H1 (cell line): ENCODE results near the gene SLC6A19. TPM values are rescaled to one million over a fixed set of nuclear protein-coding genes. Genes with fewer than 3 reads are reported as not detected.

ENCODE experiments used
- CTCF ChIA-PET: fragments of 300-600 bp; sonication (Branson Sonifier 250); formaldehyde crosslinking; loops from one replicate; lab custom pipeline; 2021; ENCODE audit not compliant: partially characterized antibody; lab: Charles Lee
- POLR2A ChIA-PET: fragments of 300-600 bp; sonication (Branson Sonifier 250); formaldehyde crosslinking; loops from one replicate; lab custom pipeline; 2021; ENCODE audit warnings: inconsistent platforms; ENCODE audit not compliant: partially characterized antibody; lab: Charles Lee
- DNase-seq, 2 experiments: peaks; one replicate each; pipeline versions ENCODE4 v3.0.0 to v3.0.0-alpha.2; 2010 to 2022; ENCODE audit warnings: low spot score in 2 of 2, low read depth in 1 of 2, mixed read lengths in 1 of 2
- FAIRE-seq: peaks from 2 replicates; lab custom pipeline; 2011; peaks lifted over from hg19 to GRCh38; lab: Jason Lieb, UNC
- H2AFZ ChIP-seq: 2 replicates; pipeline ENCODE4 v1.8.1; 2012; ENCODE audit warnings: low read length, inconsistent platforms
- H2AK5ac ChIP-seq: 2 replicates; pipeline ENCODE4 v1.6.1; 2013; ENCODE audit warnings: low read depth, low read length
- H2BK120ac ChIP-seq: replicated peaks from 2 replicates; pipeline ENCODE3; 2013; ENCODE audit warnings: low read depth, low read length, inconsistent platforms
- H2BK12ac ChIP-seq: 2 replicates; pipeline ENCODE4 v1.6.1; 2013; ENCODE audit warnings: low read depth, low read length
- H2BK15ac ChIP-seq: 2 replicates; pipeline ENCODE4 v1.6.1; 2013; ENCODE audit warnings: low read length
- H2BK20ac ChIP-seq: 2 replicates; pipeline ENCODE4 v1.6.1; 2013; ENCODE audit warnings: low read length
- H2BK5ac ChIP-seq: 2 replicates; pipeline ENCODE4 v1.6.1; 2013; ENCODE audit warnings: low read depth, low read length
- H3K14ac ChIP-seq: 2 replicates; pipeline ENCODE4 v1.6.1; 2013; ENCODE audit warnings: inconsistent platforms; ENCODE audit not compliant: insufficient read length
- H3K18ac ChIP-seq: 2 replicates; pipeline ENCODE4 v1.6.1; 2013; ENCODE audit warnings: low read length; ENCODE audit errors: extremely low read depth
- H3K23ac ChIP-seq: 2 replicates; pipeline ENCODE4 v1.6.1; 2013; ENCODE audit warnings: inconsistent platforms; ENCODE audit not compliant: insufficient read length
- H3K23me2 ChIP-seq: 2 replicates; pipeline ENCODE4 v1.6.1; 2013; ENCODE audit warnings: low read depth, low read length
- H3K27ac ChIP-seq: 2 replicates; pipeline ENCODE4 v1.6.1; 2011; ENCODE audit warnings: low read depth, low read length, inconsistent platforms
- H3K27me3 ChIP-seq, 4 experiments: replicated peaks in 1 of 4; 1 replicate in 1 of 4; 2 replicates in 3 of 4; pipeline versions ENCODE4 v1.6.1 to v1.8.1; 2011 to 2013; ENCODE audit warnings: low read length in 3 of 4, mild to moderate bottlenecking in 3 of 4, inconsistent platforms in 2 of 4, mixed read lengths in 2 of 4, moderate library complexity in 1 of 4; ENCODE audit not compliant: control insufficient read depth in 3 of 4, insufficient read depth in 3 of 4; ENCODE audit errors: extremely low read depth in 1 of 4
- H3K36me3 ChIP-seq, 4 experiments: 2 replicates each; pipeline versions ENCODE4 v1.6.1 to v1.8.1; 2011 to 2013; ENCODE audit warnings: mild to moderate bottlenecking in 4 of 4, low read length in 3 of 4, moderate library complexity in 2 of 4, control low read depth in 1 of 4, inconsistent platforms in 1 of 4; ENCODE audit not compliant: insufficient read depth in 4 of 4, control insufficient read depth in 2 of 4
- H3K4ac ChIP-seq: replicated peaks from 2 replicates; pipeline ENCODE3; 2013; ENCODE audit warnings: low read length, low read depth, mixed read lengths, inconsistent platforms; ENCODE audit not compliant: insufficient read length
- H3K4me1 ChIP-seq, 4 experiments: replicated peaks in 1 of 4; 1 replicate in 1 of 4; 2 replicates in 3 of 4; pipeline versions ENCODE4 v1.6.1 to v1.8.1; 2011 to 2013; ENCODE audit warnings: low read length in 3 of 4, inconsistent platforms in 2 of 4, mixed read lengths in 1 of 4; ENCODE audit not compliant: insufficient read depth in 4 of 4, control insufficient read depth in 3 of 4
- H3K4me2 ChIP-seq, 2 experiments: 2 replicates each; pipeline versions ENCODE4 v1.6.1 to v1.8.1; 2011 to 2013; ENCODE audit warnings: low read depth in 2 of 2, low read length in 2 of 2, control low read depth in 1 of 2, inconsistent platforms in 1 of 2, mild to moderate bottlenecking in 1 of 2; ENCODE audit not compliant: insufficient read depth in 1 of 2
- H3K4me3 ChIP-seq, 4 experiments: fragments of 200-600, 300-600 bp in 1 of 4; sonication (generic), shearing (Covaris generic), sonication (Bioruptor Twin) in 1 of 4; 2 replicates each; pipeline versions ENCODE4 v1.5.1 to v1.8.1; 2011 to 2016; ENCODE audit warnings: low read length in 4 of 4, low read depth in 3 of 4, control low read depth in 2 of 4, inconsistent platforms in 2 of 4, mild to moderate bottlenecking in 2 of 4, mixed read lengths in 1 of 4, moderate library complexity in 1 of 4; ENCODE audit not compliant: insufficient read depth in 2 of 4; ENCODE audit errors: extremely low read depth in 1 of 4
- H3K56ac ChIP-seq: replicated peaks from 2 replicates; pipeline ENCODE3; 2013; ENCODE audit warnings: low read depth, mild to moderate bottlenecking, mixed read lengths, low read length, inconsistent platforms; ENCODE audit not compliant: insufficient read length
- H3K79me1 ChIP-seq: 2 replicates; pipeline ENCODE4 v1.6.1; 2013; ENCODE audit warnings: low read depth, low read length, control low read depth
- H3K79me2 ChIP-seq, 2 experiments: 2 replicates each; pipeline versions ENCODE4 v1.6.1 to v1.8.1; 2012 to 2013; ENCODE audit warnings: low read length in 2 of 2, mild to moderate bottlenecking in 2 of 2, inconsistent platforms in 1 of 2; ENCODE audit not compliant: insufficient read depth in 2 of 2, control insufficient read depth in 1 of 2
- H3K9ac ChIP-seq, 4 experiments: replicated peaks in 1 of 4; 1 replicate in 1 of 4; 2 replicates in 3 of 4; pipeline versions ENCODE4 v1.6.1 to v1.8.1; 2011 to 2013; ENCODE audit warnings: low read depth in 3 of 4, low read length in 3 of 4, control low read depth in 2 of 4, mild to moderate bottlenecking in 2 of 4, moderate library complexity in 2 of 4, inconsistent platforms in 1 of 4; ENCODE audit errors: extremely low read depth in 1 of 4
- H3K9me3 ChIP-seq, 2 experiments: 2 replicates each; pipeline versions ENCODE4 v1.6.1 to v1.8.1; 2012 to 2013; ENCODE audit warnings: mild to moderate bottlenecking in 2 of 2, moderate library complexity in 2 of 2, control low read depth in 1 of 2, inconsistent platforms in 1 of 2, low read depth in 1 of 2, low read length in 1 of 2, mixed read lengths in 1 of 2; ENCODE audit not compliant: insufficient read depth in 2 of 2
- H4K20me1 ChIP-seq, 2 experiments: replicated peaks in 1 of 2; 2 replicates each; pipeline versions ENCODE3 to v1.8.1; 2011 to 2013; ENCODE audit warnings: inconsistent platforms in 2 of 2, low read length in 2 of 2, mild to moderate bottlenecking in 1 of 2; ENCODE audit not compliant: insufficient read depth in 2 of 2, control insufficient read depth in 1 of 2
- H4K5ac ChIP-seq: 2 replicates; pipeline ENCODE4 v1.6.1; 2013; ENCODE audit warnings: low read length, low read depth, mixed read lengths, inconsistent platforms; ENCODE audit not compliant: insufficient read length
- H4K8ac ChIP-seq: 2 replicates; pipeline ENCODE4 v1.8.0; 2013; ENCODE audit warnings: mild to moderate bottlenecking, moderate library complexity, low read length, inconsistent platforms; ENCODE audit not compliant: insufficient read depth; ENCODE audit errors: extremely low read depth
- H4K91ac ChIP-seq: replicated peaks from 2 replicates; pipeline ENCODE3; 2013; ENCODE audit warnings: low read length, mixed read lengths, inconsistent platforms; ENCODE audit not compliant: insufficient read length
- KDM1A ChIP-seq: fragments of 200-600, 300-600 bp; sonication (generic); IDR thresholded peaks from 2 replicates; pipeline ENCODE4 v1.7.1; 2016; ENCODE audit warnings: mild to moderate bottlenecking, low read length, borderline replicate concordance
- RFX5 ChIP-seq: IDR thresholded peaks from 2 replicates; pipeline ENCODE4 v1.6.1; 2011; ENCODE audit warnings: low read depth, low read length, improper control_type of control experiment, borderline replicate concordance
- SAP30 ChIP-seq: fragments of 300-600 bp; sonication (generic); IDR thresholded peaks from 2 replicates; pipeline ENCODE4 v1.7.1; 2012; ENCODE audit warnings: low read length, moderate library complexity, mild to moderate bottlenecking, inconsistent platforms; ENCODE audit not compliant: insufficient read depth, insufficient replicate concordance
- SUZ12 ChIP-seq: fragments of 200-600 bp; sonication (generic); IDR thresholded peaks from 2 replicates; pipeline ENCODE4 v1.6.1; 2012; ENCODE audit warnings: mild to moderate bottlenecking, inconsistent platforms, low read length, moderate library complexity, mixed read lengths
- WGBS, 2 experiments: shearing (Covaris generic) in 1 of 2; methylation state at CpG; one replicate each; pipeline versions ENCODE4 v1.1.6 to v1.1.7; 2013 to 2015; ENCODE audit warnings: low lambda C conversion rate in 2 of 2, mixed read lengths in 2 of 2, inconsistent platforms in 1 of 2, low coverage in 1 of 2, missing lambda C conversion rate in 1 of 2; ENCODE audit not compliant: insufficient replicate concordance in 2 of 2, insufficient coverage in 1 of 2, insufficient read length in 1 of 2; ENCODE audit errors: extremely low coverage in 1 of 2, missing lambda C conversion rate in 1 of 2; 5-methylcytosine and 5-hydroxymethylcytosine counted together
- polyA plus RNA-seq, 7 experiments: library from polyadenylated mRNA; depleted of rRNA in 3 of 7; stranded (reverse) in 5 of 7; unstranded in 2 of 7; fragments of >200 nt in 5 of 7; fragments of 200-250 nt in 2 of 7; gene quantifications; 1 replicate in 5 of 7; 2 replicates in 1 of 7; 4 replicates in 1 of 7; pipeline versions ENCODE4 v1.2.1 to v1.2.3, GENCODE V29; 2011 to 2013; ENCODE audit warnings: missing spikeins in 2 of 7, mixed read lengths in 2 of 7
- total RNA-seq: library from RNA; stranded (reverse); fragmentation: NEBNext Ultra II Directional; extraction: Animal tissue kit (Norgen Biotek cat#: 25700); gene quantifications from 2 replicates; pipeline ENCODE4 v1.2.1, GENCODE V29; 2021

The SLC6A19 gene
- total and polyA plus RNA-seq, 2 of the 8 experiments (the other 6 are each of a cell fraction or from before 2014, with no cell fraction given): 0.02 TPM; not detected in 1

GRCh38 chr5:1180096-1180495 is 21.3 kb upstream of the SLC6A19 start:
- Histone ChIP-seq H4K8ac (no peak overlapping the region), H3K4me3 (no peak overlapping the region), H3K27ac (no peak overlapping the region), H2AK5ac (no peak overlapping the region), H2BK5ac (no peak overlapping the region), H3K4me2 (no peak overlapping the region), H3K79me1 (no peaks in the 10 kb centered on the region), H2BK12ac (no peak overlapping the region), H3K36me3 (no peaks in the 10 kb centered on the region), H3K27me3 (no peaks in the 10 kb centered on the region), H2BK15ac (no peak overlapping the region), H4K20me1 (no peaks in the 10 kb centered on the region), H4K5ac (no peak overlapping the region), H3K9ac (no peak overlapping the region), H3K23me2 (no peaks in the 10 kb centered on the region), H2AFZ (no peak overlapping the region), H3K23ac (no peak overlapping the region), H3K4me1 (0 out of 7 replicates have a peak, but pooled peaks cover 0 to 4% (median 0%) of the 10 kb centered on the region in 4 experiments), H2BK120ac (no peak overlapping the region), H3K79me2 (no peaks in the 10 kb centered on the region), H2BK20ac (no peak overlapping the region), H3K14ac (no peak overlapping the region), H3K56ac (no peak overlapping the region), H4K91ac (no peak overlapping the region), H3K4ac (no peak overlapping the region), H3K9me3 (peaks cover 0 to 2% of the 10 kb centered on the region in 2 experiments; a peak in 2 of 4 replicates), H3K18ac (no peak overlapping the region)
- TF ChIP-seq SUZ12: no peak
- TF ChIP-seq RFX5: no peak
- TF ChIP-seq SAP30: no peak
- no peak for TF ChIP-seq KDM1A
- ChIA-PET POLR2A (interaction anchor here (1.0 kb wide), 1 partner anchor 47 kb away, joined by 3 read pairs; no protein-coding TSS in a partner anchor), CTCF (interaction anchor here (1.2 to 5.5 kb wide), 3 partner anchors 12 to 200 kb away, joined by 3 to 30 read pairs (median 3); no protein-coding TSS in a partner anchor)
- no peak for FAIRE-seq
- DNase-seq: no peak
- 80% methylated on average over 2 of the region's 20 CpGs; no CpG with 5 or more reads in 1 of the 2 experiments for WGBS, 2 experiments
